Kidney epithelial cell (primary cell): Measurements from ENCODE around the gene TRAPPC12. TPM values are rescaled to one million over a fixed set of nuclear protein-coding genes. Genes with fewer than 3 reads are reported as not detected.

Source experiments
- DNase-seq: peaks from one replicate; pipeline ENCODE4 v3.0.0-alpha.2; 2010; ENCODE audit warnings: low read depth
- H3K27me3 ChIP-seq: 2 replicates; pipeline ENCODE4 v1.6.0; 2011; ENCODE audit warnings: low read length; ENCODE audit not compliant: control insufficient read depth, insufficient read depth
- H3K36me3 ChIP-seq: 2 replicates; pipeline ENCODE4 v1.5.1; 2011; ENCODE audit warnings: low read length; ENCODE audit not compliant: control insufficient read depth, insufficient read depth
- H3K4me3 ChIP-seq: 2 replicates; pipeline ENCODE4 v1.5.1; 2011; ENCODE audit warnings: low read depth, mild to moderate bottlenecking, control low read depth, low read length
- total RNA-seq: library from RNA; depleted of rRNA; stranded (reverse); fragments of >200 nt; gene quantifications from 2 replicates; pipeline ENCODE4 v1.2.3, GENCODE V29; 2015
- TF ChIP-seq, protein P1 (sequence below): IDR thresholded peaks from 2 replicates; pipeline ENCODE4 v1.5.1; 2011; ENCODE audit warnings: mild to moderate bottlenecking, moderate library complexity, low read length, control low read depth, inconsistent platforms; ENCODE audit not compliant: insufficient read depth, poor library complexity, severe bottlenecking

TRAPPC12 gene
- total RNA-seq, 1 donor from 2014 or later, result 47.7 TPM

DNA sequence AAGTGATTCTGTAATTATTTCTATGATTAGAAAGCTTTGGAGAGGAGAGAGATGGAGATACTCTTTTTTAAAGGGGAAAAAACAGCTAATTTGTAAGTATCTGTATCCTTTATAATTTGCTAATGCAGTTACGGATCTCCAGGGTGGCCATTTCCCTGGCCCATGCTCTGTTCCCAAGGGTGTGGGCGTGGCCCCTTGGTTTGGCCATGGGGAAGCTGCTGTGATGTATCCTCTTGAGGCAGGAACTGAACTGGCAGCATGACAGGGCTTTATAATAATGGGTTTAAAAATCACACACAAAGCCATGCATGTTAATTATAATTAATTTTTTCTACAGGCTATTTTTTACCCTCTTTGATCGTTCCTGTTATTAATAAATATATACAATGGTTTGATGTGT is 27.0 kb downstream of the TRAPPC12 start:
- DNase-seq, result no peak
- TF ChIP-seq, protein P1, sequence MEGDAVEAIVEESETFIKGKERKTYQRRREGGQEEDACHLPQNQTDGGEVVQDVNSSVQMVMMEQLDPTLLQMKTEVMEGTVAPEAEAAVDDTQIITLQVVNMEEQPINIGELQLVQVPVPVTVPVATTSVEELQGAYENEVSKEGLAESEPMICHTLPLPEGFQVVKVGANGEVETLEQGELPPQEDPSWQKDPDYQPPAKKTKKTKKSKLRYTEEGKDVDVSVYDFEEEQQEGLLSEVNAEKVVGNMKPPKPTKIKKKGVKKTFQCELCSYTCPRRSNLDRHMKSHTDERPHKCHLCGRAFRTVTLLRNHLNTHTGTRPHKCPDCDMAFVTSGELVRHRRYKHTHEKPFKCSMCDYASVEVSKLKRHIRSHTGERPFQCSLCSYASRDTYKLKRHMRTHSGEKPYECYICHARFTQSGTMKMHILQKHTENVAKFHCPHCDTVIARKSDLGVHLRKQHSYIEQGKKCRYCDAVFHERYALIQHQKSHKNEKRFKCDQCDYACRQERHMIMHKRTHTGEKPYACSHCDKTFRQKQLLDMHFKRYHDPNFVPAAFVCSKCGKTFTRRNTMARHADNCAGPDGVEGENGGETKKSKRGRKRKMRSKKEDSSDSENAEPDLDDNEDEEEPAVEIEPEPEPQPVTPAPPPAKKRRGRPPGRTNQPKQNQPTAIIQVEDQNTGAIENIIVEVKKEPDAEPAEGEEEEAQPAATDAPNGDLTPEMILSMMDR, result no peak
- H3K4me3 ChIP-seq, result no peak overlapping the region
- H3K36me3 ChIP-seq, result peaks cover 1% of the 10 kb centered on the region
- H3K27me3 ChIP-seq, result no peaks in the 10 kb centered on the region

DNA sequence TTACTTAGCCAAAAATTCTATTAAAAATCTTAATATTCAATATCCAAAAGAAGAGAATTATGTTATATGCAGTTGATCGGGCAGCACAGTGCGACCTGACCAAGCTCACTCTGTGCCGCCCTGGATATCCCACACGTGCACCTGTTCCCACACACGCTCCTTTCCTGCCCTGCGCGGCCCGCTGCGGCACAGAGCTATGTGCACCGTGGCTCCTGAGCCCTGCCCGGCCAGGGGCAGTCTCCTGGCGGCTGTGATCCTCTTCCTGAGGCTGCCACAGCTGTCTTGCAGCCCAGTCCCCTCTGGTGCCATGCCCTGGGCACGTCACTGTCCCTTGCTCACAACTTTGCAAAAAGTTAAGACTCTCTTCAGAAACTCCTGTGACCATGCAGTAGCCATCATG is 29.3 kb downstream of the TRAPPC12 start:
- no peak for DNase-seq
- Histone ChIP-seq H3K36me3 (peaks cover 1% of the 10 kb centered on the region), H3K4me3 (no peak overlapping the region), H3K27me3 (no peaks in the 10 kb centered on the region)
- TF ChIP-seq, protein P1, result no peak

DNA sequence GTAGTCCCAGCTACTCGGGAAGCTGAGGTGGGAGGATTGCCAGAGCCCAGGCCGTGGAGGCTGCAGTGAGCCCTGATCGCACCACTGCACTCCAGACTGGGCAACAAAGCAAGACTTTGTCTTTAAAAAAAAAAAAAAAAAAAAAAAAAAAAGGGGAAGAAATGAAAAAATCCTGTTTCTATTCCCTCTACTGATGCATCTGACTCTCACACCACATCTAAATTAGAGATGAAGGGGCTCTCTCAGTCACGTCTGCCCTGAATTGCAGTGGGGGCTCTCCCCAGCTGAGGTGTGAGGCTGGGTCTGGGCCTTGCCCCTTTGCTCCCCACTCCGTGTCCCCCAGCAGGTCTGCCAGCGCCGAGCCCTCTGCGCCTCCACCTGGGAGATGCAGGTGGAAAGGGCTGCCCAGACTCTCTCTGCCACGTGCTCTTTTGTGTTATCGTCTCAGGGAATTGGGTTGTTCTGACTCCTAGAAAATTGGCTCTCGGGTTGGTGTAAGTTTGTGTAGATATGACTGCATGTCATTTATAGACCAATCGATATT is 30.2 kb downstream of the TRAPPC12 start:
- no peak overlapping the region for H3K4me3 ChIP-seq
- peaks cover 1% of the 10 kb centered on the region for H3K36me3 ChIP-seq
- H3K27me3 ChIP-seq, result no peaks in the 10 kb centered on the region
- TF ChIP-seq, protein P1, result no peak
- no peak for DNase-seq

DNA sequence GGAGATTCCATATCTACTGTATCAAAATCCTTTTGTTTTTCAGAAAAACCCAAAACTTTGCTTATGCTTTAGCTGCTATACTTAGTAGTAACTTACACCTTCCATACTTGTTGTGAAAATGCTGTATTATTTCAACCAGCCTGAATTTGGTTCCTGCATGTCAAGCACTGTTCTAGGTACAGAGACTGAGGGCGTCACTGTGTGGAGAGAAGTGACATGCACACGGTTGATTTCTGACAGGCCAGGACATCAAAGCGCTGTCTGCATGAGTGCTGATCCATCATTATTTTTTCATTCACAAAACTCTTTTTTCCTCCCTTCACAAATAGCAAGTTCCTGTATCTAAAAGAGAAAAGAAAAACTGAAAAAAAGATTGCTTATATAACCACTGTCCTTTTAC is 31.6 kb downstream of the TRAPPC12 start:
- H3K36me3 ChIP-seq, result peaks cover under 1% of the 10 kb centered on the region
- TF ChIP-seq, protein P1, result no peak

DNA sequence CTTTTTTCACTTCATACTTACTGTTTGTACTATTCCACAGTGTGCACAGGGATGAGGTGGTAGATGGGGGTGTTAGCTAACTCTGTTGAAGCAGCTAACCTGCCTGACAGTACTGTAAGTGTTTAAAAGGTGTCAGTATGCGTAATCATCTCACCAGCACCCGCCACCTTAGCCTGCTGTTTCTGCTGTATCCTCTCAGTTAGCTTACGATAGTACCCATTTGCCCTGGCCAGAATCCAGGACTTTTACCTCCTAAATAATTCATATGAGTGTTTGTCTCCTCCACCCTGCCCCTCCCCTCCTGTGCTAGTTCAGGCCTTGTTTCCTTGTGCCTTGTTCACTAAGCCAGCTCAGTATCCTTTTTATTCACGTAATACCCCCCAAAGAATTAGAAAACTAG is 34.2 kb downstream of the TRAPPC12 start:
- no peaks in the 10 kb centered on the region for H3K36me3 ChIP-seq
- no peak overlapping the region for H3K4me3 ChIP-seq
- TF ChIP-seq, protein P1, result no peak
- H3K27me3 ChIP-seq, result no peaks in the 10 kb centered on the region
- DNase-seq, result no peak

More for the DNA sequence above, 31.6 kb downstream of the TRAPPC12 start:
- no peaks in the 10 kb centered on the region for H3K27me3 ChIP-seq
- no peak for DNase-seq
- H3K4me3 ChIP-seq, result no peak overlapping the region
